8988T (cell line): ENCODE measurements around the gene HOXC9.

Experiments
- DNase-seq: peaks from one replicate; pipeline ENCODE4 v3.0.0; 2011

Gene HOXC9

DNA sequence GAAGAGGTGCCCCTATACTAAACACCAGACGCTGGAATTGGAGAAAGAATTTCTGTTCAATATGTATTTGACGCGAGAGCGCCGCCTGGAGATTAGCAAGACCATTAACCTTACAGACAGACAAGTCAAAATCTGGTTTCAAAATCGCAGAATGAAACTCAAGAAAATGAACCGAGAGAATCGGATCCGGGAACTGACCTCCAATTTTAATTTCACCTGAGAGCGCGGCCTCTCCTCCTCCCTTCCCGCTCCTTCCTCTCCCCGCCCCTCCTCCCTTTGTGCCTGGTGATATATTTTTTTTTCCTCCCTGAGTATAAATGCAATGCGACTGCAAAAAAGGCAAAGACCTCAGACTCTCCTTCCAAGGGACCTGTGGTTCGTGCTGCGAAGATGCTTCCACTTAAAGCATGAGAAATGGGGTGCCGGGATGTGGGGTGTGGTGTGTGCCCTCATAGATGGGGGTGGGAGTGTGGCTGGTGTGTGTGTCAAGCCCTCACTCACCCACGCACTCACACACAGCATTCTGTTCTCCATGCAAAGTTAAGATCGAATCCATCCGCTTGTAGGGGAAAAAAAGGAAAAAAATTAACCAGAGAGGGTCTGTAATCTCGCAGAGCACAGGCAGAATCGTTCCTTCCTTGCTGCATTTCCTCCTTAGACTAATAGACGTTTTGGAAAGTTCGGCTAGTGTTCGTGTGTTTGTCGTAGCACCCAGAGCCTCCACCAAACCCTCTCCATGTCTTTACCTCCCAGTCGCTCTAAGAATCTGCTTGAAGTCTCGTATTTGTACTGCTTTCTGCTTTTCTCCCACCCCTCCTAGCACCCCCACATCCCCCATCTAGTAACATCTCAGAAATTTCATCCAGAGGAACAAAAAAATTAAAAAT, 10.5 kb upstream of the HOXC9 start:
- DNase-seq, result peak; percentile 86

- DNase-seq, result no peak
Observed at GRCh38 chr12:53990311-53991076, 9.5 kb upstream of the HOXC9 start.

DNA sequence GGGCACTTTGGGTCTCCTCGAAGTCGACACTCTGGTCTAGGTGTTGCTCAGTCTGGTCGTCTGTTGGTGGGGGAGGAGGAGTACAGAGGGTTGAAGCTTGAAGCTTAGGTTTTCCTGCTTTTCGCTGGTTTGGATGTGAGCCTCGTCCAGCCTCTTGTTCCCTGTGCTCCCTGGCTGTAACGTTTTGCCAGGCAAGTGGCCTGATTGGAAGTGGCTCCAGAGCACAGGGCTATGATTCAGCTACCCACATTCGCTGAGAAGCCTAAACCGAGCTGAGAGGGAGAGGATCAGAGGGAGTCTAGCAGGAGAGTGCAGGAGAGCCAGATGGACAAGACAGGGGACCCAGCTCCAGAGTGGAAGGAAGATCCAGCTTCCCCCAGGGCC, 8.9 kb upstream of the HOXC9 start:
- no peak for DNase-seq

- no peak for DNase-seq
Observed at GRCh38 chr12:53992377-53992889, 7.5 kb upstream of the HOXC9 start.

- no peak for DNase-seq
Observed at GRCh38 chr12:53993162-53994008, 6.6 kb upstream of the HOXC9 start.

DNA sequence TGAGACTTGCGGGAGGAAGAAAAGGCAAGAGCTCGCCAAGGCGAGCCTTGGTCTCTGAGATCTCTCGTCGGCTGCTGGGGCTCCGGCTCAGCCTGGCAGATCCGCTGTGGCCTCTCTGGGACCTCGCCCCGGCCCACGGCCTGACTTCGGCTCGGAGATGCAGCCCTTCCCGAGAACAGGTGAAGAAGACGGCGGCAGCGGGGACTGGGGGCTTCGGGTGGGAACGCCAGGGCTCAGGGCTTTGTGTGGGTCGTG, 6.0 kb upstream of the HOXC9 start:
- DNase-seq, result no peak

GRCh38 chr12:53994264-53995001, 5.5 kb upstream of the HOXC9 start:
- no peak for DNase-seq

- DNase-seq, result no peak
Observed at GRCh38 chr12:53995002-53995377, 5.0 kb upstream of the HOXC9 start.

GRCh38 chr12:53995378-53996239, 4.4 kb upstream of the HOXC9 start:
- DNase-seq, result peak; percentile 88

GRCh38 chr12:53996240-53997203, 3.4 kb upstream of the HOXC9 start:
- DNase-seq, result no peak

DNA sequence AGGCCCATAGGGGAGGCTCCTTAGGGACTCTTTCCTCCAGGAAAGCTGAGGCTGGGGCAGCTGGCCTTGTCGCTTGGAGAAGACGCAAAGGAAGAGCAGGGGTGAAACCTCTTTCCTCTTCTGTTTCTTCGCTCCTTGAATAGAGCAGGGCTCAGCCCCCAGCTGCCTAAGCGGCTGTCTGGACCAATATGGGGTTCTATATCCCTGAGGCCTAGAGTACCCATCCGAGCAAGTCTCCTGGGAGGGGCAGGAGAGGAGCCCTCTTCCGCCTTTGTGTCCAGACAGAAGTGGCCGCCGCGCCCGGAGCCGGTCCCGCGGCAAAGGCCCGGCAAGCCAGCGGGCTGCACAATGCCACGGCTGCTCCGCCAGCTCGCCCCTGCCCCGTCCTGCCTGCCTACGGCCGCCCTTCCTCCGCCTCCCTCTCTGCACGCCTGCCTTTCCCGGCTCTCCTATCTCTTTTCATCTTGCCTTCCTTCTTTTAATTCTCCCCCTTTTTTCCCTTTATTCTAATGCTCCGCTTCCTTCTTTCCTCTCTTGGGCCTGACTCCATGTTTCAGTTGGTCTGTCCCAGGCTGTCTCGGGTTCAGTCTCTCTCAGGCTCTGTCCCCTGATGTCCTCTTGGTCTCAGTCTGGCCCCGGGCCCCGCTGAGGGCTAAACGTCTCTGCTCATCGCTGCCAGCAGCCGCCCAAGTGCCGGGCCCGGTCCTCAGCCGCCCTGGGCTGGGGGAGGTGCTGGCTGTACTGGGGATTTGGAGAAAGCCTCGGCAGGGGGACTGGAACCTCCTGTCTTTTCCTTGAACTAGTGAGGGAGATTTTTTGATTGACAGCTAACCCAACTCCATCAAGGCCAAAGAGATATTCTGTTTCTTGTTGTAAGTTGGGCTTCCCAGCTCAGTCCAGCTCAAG, 2.5 kb upstream of the HOXC9 start:
- no peak for DNase-seq

DNA sequence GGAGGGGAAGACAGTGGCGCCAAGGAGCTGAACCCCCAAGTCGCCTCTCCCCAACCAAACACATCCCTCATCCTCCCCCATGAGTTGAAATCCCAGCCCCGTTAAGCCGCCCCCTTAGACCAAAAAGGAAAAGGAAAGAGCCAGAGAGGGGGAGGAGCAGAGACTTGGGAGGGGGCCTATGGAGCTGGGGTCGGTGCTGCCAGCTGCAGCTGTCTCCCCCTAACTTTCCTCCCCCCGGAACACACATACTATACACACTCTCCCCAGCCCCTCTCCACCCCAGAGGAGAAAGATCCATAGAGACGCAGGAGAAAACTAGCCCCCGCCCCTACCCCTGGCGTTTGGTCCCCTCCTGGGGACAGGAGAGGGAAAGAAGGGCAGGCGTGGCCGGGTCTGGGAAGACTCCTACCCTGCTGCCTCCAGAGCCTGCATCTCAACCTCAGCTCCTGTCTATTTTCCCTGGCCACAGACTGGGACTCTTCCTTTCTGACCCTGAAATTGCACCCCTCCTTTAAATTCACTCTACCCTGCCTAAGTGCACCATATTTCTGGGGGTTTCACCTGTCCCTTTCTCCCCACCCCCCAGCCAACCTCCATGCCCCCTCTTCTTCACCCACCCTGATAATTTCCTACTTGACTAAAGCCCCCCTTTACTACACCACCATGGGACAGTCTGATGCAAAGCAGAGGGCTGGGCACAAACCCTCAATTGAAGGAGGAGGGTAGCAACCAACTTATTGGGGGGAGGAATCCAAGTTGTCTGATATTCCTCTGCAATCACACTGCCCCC, 1.7 kb upstream of the HOXC9 start:
- no peak for DNase-seq

GRCh38 chr12:53998900-53999236, 1.1 kb upstream of the HOXC9 start:
- no peak for DNase-seq

DNA sequence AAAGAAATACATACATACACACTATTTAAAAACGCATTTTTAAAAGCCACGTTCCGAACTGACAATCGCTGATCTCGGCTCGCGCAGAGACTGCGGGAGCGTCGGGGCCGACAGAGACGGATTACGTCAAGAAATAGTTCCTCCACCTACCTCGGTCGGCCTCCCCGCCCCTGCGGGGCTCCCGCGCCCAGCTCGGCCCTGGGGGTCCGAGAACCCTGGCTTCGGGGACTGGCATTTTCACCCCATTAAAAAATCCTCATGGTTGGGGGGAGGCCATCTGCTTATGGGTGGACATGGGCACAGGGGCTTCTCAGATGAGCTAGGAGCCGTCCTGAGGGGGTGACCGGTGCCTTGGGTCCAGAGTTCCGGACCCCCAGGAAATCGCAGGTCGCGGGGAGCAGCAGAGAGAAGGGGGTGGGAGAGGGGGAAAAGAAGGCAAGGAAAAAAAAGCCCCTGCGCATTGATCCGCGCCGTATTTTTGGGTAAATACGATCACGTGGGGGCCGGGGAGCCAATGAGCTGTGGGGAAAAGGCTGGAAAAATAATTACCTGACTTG, 324 bp upstream of the HOXC9 start:
- no peak for DNase-seq

DNA sequence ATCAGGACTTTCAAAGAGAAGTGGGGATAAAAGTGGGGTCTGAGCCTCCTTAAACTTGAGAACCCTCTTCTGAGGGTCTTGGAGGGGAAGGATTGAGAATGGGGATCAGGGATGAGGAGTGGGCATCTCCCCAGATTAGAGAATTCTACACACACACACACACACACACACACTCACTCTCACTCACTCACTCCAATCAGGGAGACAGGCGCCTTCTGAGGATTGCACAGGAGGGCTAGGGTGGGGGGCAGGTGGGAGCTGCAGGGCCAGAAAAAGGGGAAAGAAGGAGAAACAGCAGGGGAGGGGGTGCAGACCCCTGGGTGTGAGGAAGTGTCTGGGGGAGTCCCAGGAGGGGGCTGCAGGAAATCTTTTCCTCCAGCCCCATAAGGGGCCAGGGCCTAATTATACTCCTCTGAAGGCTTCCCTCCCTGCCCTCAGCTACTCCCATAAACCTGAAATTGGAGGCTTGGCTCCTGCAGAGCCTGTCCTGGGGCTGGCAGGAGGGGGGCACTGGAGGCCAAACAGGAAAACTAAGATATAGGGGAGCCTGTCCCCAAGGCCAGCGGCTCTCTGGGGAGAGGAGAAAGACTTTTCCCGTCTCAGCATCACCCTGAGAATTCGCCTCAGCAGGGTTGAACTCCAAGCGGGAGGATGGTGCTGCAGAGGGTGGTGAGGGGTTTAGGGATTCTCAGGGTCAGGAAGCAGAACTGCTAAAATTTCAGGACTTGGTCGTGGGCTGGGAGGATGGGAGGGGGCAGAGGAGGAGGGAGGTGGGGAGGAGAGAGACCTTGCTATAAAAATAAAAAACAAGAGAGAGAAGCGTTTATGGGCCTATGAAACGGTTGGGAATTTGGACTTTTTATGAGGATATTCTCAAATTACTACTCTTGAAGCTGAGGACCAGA, 1.6 kb downstream of the HOXC9 start:
- DNase-seq, result no peak

DNA sequence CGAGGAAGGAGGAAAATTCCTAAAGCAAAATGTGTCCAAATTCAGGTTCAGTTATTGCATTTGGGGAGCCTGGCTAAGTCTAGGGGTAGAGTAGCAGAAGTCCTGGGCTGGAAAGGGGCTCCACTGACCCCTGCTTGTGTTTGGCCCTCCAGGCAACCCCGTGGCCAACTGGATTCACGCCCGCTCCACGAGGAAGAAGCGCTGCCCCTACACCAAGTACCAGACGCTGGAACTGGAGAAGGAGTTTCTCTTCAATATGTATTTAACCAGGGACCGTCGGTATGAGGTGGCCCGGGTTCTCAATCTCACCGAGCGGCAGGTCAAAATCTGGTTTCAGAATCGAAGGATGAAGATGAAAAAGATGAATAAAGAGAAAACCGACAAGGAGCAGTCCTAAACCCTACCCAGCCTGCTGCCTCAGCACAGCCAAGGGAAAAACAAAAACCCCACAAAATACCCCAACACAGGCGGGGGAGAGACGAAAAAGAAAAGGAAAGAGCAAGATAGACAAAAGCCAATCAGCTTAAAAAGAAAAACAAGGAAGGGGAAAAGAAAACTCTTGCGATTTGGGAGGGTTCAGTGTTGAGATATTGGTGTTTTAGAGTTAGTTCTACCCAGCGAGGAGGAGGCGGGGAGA, 2.4 kb downstream of the HOXC9 start:
- DNase-seq, result no peak

- no peak for DNase-seq
Observed at GRCh38 chr12:54002915-54003389, 3.0 kb downstream of the HOXC9 start.
